HFFc6 (cell line): ENCODE measurements around the gene PEX11B. TPM values are rescaled to one million over a fixed set of nuclear protein-coding genes. Genes with fewer than 3 reads are reported as not detected.

Source experiments
- DNase-seq: peaks from one replicate; pipeline ENCODE4 v3.0.0-alpha.2; 2018
- H3K27ac Mint-ChIP-seq: 2 replicates; pipeline ENCODE4 v1.8.0; 2020; ENCODE audit warnings: mild to moderate bottlenecking, mixed read lengths
- H3K27me3 Mint-ChIP-seq: 2 replicates; pipeline ENCODE4 v1.8.0; 2021; ENCODE audit warnings: mild to moderate bottlenecking, moderate library complexity, mixed read lengths; ENCODE audit not compliant: insufficient read depth
- H3K36me3 Mint-ChIP-seq: 2 replicates; pipeline ENCODE4 v1.8.0; 2021; ENCODE audit warnings: low read depth, mixed read lengths
- H3K4me1 Mint-ChIP-seq: 2 replicates; pipeline ENCODE4 v1.8.0; 2020; ENCODE audit warnings: low read depth, mixed read lengths
- H3K4me3 Mint-ChIP-seq: 2 replicates; pipeline ENCODE4 v1.8.0; 2020; ENCODE audit warnings: mild to moderate bottlenecking, moderate library complexity, mixed read lengths
- H3K9me3 Mint-ChIP-seq: 2 replicates; pipeline ENCODE4 v1.8.0; 2020; ENCODE audit warnings: mild to moderate bottlenecking, mixed read lengths
- total RNA-seq, 6 experiments: library from RNA; stranded (reverse); fragmentation: NEBNext Ultra II Directional; extraction: Animal tissue kit (Norgen Biotek cat#: 25700); gene quantifications; 2 replicates in 1 of 6; 3 replicates in 5 of 6; pipeline ENCODE4 v1.2.3, GENCODE V29; 2021
- TF ChIP-seq, protein P1 (sequence below): fragments of 200-600 bp; sonication (generic); IDR thresholded peaks from 2 replicates; pipeline ENCODE4 v1.5.0; 2021; ENCODE audit warnings: antibody characterized with exemption, mild to moderate bottlenecking

Gene PEX11B
- total RNA-seq, 6 experiments from 2014 or later, result 30.3 to 41.1 (median 35.6) TPM

DNA sequence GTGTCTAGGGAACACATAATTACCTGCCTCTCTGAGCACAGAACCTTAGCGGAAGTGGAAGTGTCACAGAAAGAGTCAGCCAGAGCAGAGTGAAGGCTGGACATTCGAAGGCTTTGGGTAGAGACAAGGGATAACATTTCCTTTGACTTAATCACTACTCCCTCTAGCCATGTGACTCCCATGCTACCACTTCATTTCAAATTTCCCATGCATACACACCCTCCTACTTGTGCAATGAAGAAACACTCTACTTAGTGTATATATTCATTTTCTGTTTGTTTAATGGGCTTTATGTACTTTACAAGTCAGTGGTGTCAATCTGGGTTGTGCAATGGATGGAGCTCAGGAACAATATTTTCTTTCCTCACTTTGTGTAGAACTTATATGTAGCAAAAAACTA is 39.8 kb downstream of the PEX11B start:
- Mint-ChIP-seq H3K4me1 (peaks cover 16% of the 10 kb centered on the region), H3K27ac (no peak overlapping the region; the same call in 1 of the 2 replicates), H3K4me3 (no peak overlapping the region), H3K27me3 (peaks cover 14% of the 10 kb centered on the region), H3K36me3 (no peaks in the 10 kb centered on the region), H3K9me3 (no peaks in the 10 kb centered on the region)
- TF ChIP-seq, protein P1, sequence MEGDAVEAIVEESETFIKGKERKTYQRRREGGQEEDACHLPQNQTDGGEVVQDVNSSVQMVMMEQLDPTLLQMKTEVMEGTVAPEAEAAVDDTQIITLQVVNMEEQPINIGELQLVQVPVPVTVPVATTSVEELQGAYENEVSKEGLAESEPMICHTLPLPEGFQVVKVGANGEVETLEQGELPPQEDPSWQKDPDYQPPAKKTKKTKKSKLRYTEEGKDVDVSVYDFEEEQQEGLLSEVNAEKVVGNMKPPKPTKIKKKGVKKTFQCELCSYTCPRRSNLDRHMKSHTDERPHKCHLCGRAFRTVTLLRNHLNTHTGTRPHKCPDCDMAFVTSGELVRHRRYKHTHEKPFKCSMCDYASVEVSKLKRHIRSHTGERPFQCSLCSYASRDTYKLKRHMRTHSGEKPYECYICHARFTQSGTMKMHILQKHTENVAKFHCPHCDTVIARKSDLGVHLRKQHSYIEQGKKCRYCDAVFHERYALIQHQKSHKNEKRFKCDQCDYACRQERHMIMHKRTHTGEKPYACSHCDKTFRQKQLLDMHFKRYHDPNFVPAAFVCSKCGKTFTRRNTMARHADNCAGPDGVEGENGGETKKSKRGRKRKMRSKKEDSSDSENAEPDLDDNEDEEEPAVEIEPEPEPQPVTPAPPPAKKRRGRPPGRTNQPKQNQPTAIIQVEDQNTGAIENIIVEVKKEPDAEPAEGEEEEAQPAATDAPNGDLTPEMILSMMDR, result no peak
- peak; percentile 30 for DNase-seq

DNA sequence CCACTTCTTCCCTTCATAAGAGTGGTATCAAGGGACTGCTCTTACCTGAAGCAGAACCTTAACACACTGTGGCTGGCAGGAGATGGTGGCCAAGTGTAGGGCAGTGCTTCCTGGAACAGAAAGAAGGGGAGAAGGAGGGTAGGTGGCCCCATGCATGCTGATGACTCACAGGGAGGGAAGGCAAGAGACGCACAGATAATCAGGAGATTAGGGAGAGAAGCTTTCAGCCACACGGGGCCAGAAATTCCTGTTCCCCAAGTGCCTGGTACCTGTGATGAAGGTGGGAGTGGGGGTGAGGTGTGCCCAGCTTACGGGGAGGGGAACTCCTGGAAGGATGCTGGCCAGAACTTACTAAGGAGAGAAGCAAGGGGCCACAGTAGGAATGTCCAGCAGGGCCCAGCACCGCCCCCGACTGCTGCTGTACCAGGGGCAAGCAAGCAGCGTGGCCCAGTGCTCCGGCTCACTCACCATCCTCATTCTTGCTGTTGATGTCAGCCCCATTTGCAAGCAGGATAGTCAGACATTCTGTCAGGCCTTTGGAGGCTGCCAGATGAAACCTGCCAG is 40.5 kb downstream of the PEX11B start:
- Mint-ChIP-seq H3K36me3 (no peaks in the 10 kb centered on the region), H3K4me3 (no peak overlapping the region), H3K9me3 (no peaks in the 10 kb centered on the region), H3K27me3 (peaks cover 14% of the 10 kb centered on the region), H3K4me1 (peaks cover 17% of the 10 kb centered on the region), H3K27ac (peak overlapping the region; percentile 7; the same call in 1 of the 2 replicates)
- TF ChIP-seq, protein P1, result no peak
- DNase-seq, result no peak

DNA sequence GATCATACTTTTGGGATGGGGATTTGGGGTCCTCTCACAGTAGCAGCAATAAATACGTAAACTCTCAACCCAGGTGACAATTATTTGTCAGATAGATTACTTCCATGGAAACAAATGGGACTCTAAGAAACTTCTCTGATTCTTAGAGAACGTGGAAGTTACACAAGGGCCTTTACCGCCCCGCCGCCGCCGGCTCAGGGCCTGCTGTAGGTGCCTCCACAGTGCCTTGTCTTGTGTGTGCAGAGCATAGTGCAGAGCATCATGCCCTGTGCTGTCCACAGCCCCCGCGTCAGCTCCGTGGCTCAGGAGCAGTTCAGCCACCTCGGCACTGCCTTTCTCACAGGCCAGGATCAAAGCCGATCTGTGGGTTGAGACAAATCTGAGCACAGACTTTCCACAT is 43.9 kb downstream of the PEX11B start:
- DNase-seq, result no peak
- Mint-ChIP-seq H3K4me3 (no peak overlapping the region), H3K27me3 (peaks cover 22% of the 10 kb centered on the region), H3K4me1 (peaks cover 35% of the 10 kb centered on the region), H3K27ac (no peak overlapping the region), H3K9me3 (no peaks in the 10 kb centered on the region), H3K36me3 (no peaks in the 10 kb centered on the region)
- TF ChIP-seq, protein P1, result no peak

DNA sequence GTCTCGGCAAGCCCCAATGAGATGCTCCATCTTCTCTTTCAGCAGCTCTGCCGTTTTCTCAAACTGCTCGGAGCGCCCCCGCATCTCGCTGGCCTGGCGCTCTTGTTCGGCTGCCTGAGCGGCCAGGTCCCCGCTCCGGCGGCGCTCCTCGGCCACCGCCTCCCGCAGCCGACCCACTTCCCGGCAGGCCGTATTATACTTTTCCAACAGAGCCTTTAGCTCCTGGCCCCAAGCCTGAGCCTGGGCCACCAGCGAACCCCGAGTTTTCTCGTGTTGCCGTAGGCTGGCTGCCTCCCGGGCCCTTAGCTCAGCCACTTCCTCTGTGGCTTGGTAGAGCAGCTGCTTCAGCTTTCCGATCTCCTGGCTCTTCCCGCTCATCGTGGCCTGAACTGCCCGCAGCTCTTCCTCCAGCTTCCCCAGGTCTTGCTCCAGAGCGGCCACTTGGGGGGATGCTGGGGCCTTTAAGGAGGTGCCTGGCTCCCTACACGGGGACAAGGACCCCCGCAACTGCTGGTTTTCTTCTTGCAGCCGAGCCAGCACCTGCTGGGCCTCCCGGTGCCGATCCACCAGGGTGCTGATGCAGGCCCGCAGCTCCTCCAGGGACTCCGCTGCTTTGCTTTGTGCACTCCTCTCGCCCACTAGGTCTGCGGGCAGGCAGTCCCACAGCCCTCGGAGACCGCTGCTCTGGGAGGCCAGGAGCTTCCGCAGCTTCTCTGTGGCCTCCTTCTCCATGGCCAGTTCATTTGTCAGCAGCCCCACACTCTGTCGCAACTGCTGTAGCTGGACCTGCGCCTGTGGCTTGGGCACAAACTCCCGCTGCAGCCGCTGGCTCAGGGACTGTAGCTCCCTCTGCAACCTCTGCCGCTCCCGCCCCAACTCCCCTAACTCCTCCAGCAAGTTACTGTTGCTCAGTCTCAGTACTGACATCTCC is 46.3 kb downstream of the PEX11B start:
- H3K27me3 Mint-ChIP-seq, result peaks cover 22% of the 10 kb centered on the region
- TF ChIP-seq, protein P1, result no peak
- DNase-seq, result peak; percentile 25
- H3K4me3 Mint-ChIP-seq, result peak overlapping the region; percentile 87
- H3K9me3 Mint-ChIP-seq, result no peaks in the 10 kb centered on the region
- peaks cover 19% of the 10 kb centered on the region for H3K4me1 Mint-ChIP-seq
- H3K36me3 Mint-ChIP-seq, result no peaks in the 10 kb centered on the region
- H3K27ac Mint-ChIP-seq, result peak overlapping the region; percentile 77

DNA sequence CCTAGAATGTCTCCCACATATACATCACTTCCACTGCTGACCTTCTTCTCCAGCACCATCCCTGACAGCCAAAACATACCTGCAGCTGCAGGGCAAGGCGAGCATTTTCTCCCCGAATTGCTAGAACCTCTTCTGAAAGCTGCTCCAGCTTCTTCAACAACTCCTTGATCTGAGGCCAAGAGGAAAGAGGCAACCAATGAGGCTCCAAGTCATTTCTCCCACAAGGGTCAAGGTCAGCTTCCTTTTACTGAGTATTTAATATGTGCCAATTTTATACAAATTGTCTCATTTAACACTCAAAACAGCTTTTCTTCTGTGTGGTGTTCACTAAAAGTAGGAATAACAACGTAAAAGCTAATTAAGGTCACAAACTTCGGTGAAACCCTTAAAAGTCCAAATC is 50.3 kb downstream of the PEX11B start:
- Mint-ChIP-seq H3K36me3 (no peaks in the 10 kb centered on the region), H3K27ac (no peak overlapping the region), H3K4me1 (peaks cover 19% of the 10 kb centered on the region), H3K9me3 (no peaks in the 10 kb centered on the region), H3K4me3 (no peak overlapping the region), H3K27me3 (peaks cover 16% of the 10 kb centered on the region)
- no peak for DNase-seq
- TF ChIP-seq, protein P1, result no peak
